Endodermal cell (in vitro differentiated cells): ENCODE measurements around the gene TNIK. TPM values are rescaled to one million over a fixed set of nuclear protein-coding genes. Genes with fewer than 3 reads are reported as not detected.

ENCODE experiments used
- DNase-seq: peaks from one replicate; pipeline ENCODE4 v3.0.0-alpha.2; 2017
- H3K27ac ChIP-seq: 2 replicates; pipeline ENCODE4 v1.5.1; 2013; ENCODE audit warnings: mild to moderate bottlenecking, low read depth, low read length, moderate library complexity
- H3K27me3 ChIP-seq: 2 replicates; pipeline ENCODE4 v1.6.1; 2013; ENCODE audit warnings: mild to moderate bottlenecking, low read length, moderate library complexity; ENCODE audit not compliant: insufficient read depth, control insufficient read depth, poor library complexity, severe bottlenecking
- H3K36me3 ChIP-seq: 2 replicates; pipeline ENCODE4 v1.7.0; 2013; ENCODE audit warnings: mild to moderate bottlenecking, low read length, moderate library complexity; ENCODE audit not compliant: control insufficient read depth, insufficient read depth
- H3K4me1 ChIP-seq: one replicate; pipeline ENCODE4 v1.7.0; 2013; ENCODE audit warnings: low read length; ENCODE audit not compliant: control insufficient read depth, insufficient read depth
- H3K4me3 ChIP-seq: 2 replicates; pipeline ENCODE4 v1.5.1; 2013; ENCODE audit warnings: mild to moderate bottlenecking, low read length, moderate library complexity
- H3K9ac ChIP-seq: 2 replicates; pipeline ENCODE4 v1.6.1; 2013; ENCODE audit warnings: mild to moderate bottlenecking, low read length, moderate library complexity; ENCODE audit not compliant: poor library complexity, severe bottlenecking; ENCODE audit errors: extremely low read depth
- H3K9me3 ChIP-seq: 2 replicates; pipeline ENCODE4 v1.6.1; 2013; ENCODE audit warnings: mild to moderate bottlenecking, low read length, moderate library complexity; ENCODE audit not compliant: control insufficient read depth
- H3K27ac Mint-ChIP-seq: 2 replicates; pipeline ENCODE4 v1.8.0; 2020; ENCODE audit warnings: mixed read lengths
- H3K27me3 Mint-ChIP-seq: 2 replicates; pipeline ENCODE4 v1.8.0; 2021; ENCODE audit warnings: mild to moderate bottlenecking, mixed read lengths; ENCODE audit not compliant: insufficient read depth
- H3K36me3 Mint-ChIP-seq: 2 replicates; pipeline ENCODE4 v1.8.0; 2020; ENCODE audit warnings: low read depth, mixed read lengths
- H3K4me1 Mint-ChIP-seq: 2 replicates; pipeline ENCODE4 v1.8.0; 2020; ENCODE audit warnings: mixed read lengths
- H3K4me3 Mint-ChIP-seq: 2 replicates; pipeline ENCODE4 v1.8.0; 2020; ENCODE audit warnings: mild to moderate bottlenecking, moderate library complexity, mixed read lengths
- H3K9me3 Mint-ChIP-seq: 2 replicates; pipeline ENCODE4 v1.8.0; 2020; ENCODE audit warnings: mild to moderate bottlenecking, mixed read lengths
- WGBS, 2 experiments: methylation state at CpG; one replicate each; pipeline versions ENCODE4 v1.1.5 to v1.1.7; 2013; ENCODE audit warnings: missing lambda C conversion rate in 2 of 2, mixed read lengths in 1 of 2; ENCODE audit not compliant: insufficient coverage in 1 of 2, insufficient read length in 1 of 2; 5-methylcytosine and 5-hydroxymethylcytosine counted together
- total RNA-seq, 2 donors: library from RNA; stranded (reverse); fragmentation: NEBNext Ultra II Directional in 1 of 2; extraction: Animal tissue kit (Norgen Biotek cat#: 25700) in 1 of 2; gene quantifications; 2 replicates in 1 of 2; 3 replicates in 1 of 2; pipeline ENCODE4 v1.2.1, GENCODE V29; 2021
- TF ChIP-seq, protein P1 (sequence below): fragments of 200-600 bp; sonication (generic); conservative IDR thresholded peaks from 2 replicates; pipeline ENCODE4 v1.5.0; 2021; ENCODE audit warnings: antibody characterized with exemption, mild to moderate bottlenecking

The TNIK gene
- total RNA-seq, 2 donors from 2014 or later: 12.2 to 14.9 TPM

DNA sequence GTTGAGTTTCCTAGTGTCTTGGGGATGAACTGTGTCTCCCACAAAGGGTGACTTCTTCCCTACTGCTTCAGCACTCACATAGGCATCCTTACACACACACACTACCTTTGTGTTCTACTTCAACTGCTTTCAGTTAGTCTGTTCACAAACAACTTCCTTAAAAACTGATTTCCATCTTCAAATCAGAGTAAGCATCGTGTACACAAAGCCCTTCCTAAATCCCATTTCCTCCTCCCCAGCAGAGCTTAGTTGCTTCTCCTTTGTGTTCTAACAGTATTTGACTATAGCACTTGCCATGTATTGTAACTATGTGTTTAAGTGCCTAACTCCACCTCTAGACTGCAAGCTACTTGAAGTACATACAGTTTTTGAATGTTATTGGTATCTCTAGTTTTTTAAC is 71.7 kb downstream of the TNIK start:
- DNase-seq: no peak
- Mint-ChIP-seq H3K4me1 (peaks cover 38% of the 10 kb centered on the region), H3K4me3 (no peak overlapping the region), H3K27ac (no peak overlapping the region), H3K36me3 (no peaks in the 10 kb centered on the region), H3K9me3 (peaks cover 8% of the 10 kb centered on the region), H3K27me3 (peaks cover 2% of the 10 kb centered on the region)
- no peaks in the 10 kb centered on the region for H3K27me3 ChIP-seq
- no peaks in the 10 kb centered on the region for H3K36me3 ChIP-seq
- no peak overlapping the region for H3K9ac ChIP-seq
- H3K27ac ChIP-seq: no peak overlapping the region
- peaks cover 12% of the 10 kb centered on the region for H3K4me1 ChIP-seq
- TF ChIP-seq, protein P1, sequence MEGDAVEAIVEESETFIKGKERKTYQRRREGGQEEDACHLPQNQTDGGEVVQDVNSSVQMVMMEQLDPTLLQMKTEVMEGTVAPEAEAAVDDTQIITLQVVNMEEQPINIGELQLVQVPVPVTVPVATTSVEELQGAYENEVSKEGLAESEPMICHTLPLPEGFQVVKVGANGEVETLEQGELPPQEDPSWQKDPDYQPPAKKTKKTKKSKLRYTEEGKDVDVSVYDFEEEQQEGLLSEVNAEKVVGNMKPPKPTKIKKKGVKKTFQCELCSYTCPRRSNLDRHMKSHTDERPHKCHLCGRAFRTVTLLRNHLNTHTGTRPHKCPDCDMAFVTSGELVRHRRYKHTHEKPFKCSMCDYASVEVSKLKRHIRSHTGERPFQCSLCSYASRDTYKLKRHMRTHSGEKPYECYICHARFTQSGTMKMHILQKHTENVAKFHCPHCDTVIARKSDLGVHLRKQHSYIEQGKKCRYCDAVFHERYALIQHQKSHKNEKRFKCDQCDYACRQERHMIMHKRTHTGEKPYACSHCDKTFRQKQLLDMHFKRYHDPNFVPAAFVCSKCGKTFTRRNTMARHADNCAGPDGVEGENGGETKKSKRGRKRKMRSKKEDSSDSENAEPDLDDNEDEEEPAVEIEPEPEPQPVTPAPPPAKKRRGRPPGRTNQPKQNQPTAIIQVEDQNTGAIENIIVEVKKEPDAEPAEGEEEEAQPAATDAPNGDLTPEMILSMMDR: no peak
- no peak overlapping the region for H3K4me3 ChIP-seq
- peaks cover 20% of the 10 kb centered on the region for H3K9me3 ChIP-seq
- WGBS, 2 experiments: 54% methylated on average over 1 of the region's 1 CpG; no CpG with 5 or more reads in 1 of the 2 experiments

DNA sequence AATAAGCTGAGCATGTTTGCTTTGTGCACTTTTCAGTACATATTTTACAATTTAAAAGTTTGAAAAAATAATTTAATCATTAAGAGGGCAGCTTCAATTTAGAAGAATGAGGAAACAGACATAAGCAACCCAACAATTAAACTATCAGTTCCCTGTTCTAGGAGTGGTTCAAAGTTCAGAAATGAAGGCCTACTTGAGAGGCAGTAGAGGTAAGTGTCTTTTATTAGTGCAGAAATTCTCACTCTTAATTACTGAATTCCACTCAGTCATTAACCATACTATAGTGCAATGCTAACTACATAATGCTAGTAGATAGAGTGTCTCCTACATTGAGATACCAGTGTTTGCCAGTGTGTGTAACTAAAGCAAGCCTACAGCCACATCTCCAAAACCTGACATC is 73.1 kb downstream of the TNIK start:
- H3K27ac ChIP-seq: no peak overlapping the region
- no peak overlapping the region for H3K27ac Mint-ChIP-seq
- no peak for DNase-seq
- no peaks in the 10 kb centered on the region for H3K27me3 ChIP-seq
- H3K4me1 ChIP-seq: peaks cover 5% of the 10 kb centered on the region
- no peak overlapping the region for H3K4me3 Mint-ChIP-seq
- peaks cover 8% of the 10 kb centered on the region for H3K9me3 Mint-ChIP-seq
- no peak overlapping the region for H3K4me3 ChIP-seq
- TF ChIP-seq, protein P1: no peak
- H3K27me3 Mint-ChIP-seq: peaks cover 9% of the 10 kb centered on the region
- H3K9me3 ChIP-seq: peaks cover 17% of the 10 kb centered on the region
- H3K4me1 Mint-ChIP-seq: peaks cover 36% of the 10 kb centered on the region
- H3K9ac ChIP-seq: no peak overlapping the region
- no peaks in the 10 kb centered on the region for H3K36me3 ChIP-seq
- no peaks in the 10 kb centered on the region for H3K36me3 Mint-ChIP-seq

DNA sequence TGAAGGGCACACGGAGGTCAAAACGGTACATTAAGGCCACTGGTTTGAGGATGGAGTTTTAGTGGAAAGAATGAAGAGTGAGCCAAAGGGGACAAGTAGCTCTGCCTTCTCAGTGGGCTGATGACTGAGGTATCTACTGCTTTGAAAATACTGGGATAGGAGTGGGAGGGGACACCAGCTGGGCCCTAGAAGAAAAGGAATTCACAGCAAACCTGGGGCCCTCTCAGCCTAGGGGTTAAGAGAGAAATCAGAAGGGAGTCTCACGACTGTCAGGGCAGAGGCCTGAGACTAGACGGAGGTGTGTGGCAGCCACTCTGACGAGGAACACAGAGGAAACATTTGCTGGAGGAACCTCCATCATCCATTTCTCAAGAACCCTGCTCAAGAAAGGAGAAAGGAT is 75.1 kb downstream of the TNIK start:
- Histone ChIP-seq H3K27me3 (no peaks in the 10 kb centered on the region), H3K27ac (no peak overlapping the region), H3K4me1 (peaks cover 12% of the 10 kb centered on the region), H3K9me3 (no peaks in the 10 kb centered on the region), H3K36me3 (no peaks in the 10 kb centered on the region), H3K9ac (no peak overlapping the region), H3K4me3 (no peak overlapping the region)
- Mint-ChIP-seq H3K4me3 (no peak overlapping the region), H3K4me1 (peaks cover 51% of the 10 kb centered on the region), H3K27me3 (peaks cover 9% of the 10 kb centered on the region), H3K9me3 (no peaks in the 10 kb centered on the region), H3K36me3 (no peaks in the 10 kb centered on the region), H3K27ac (peak overlapping the region; percentile 4)
- WGBS, 2 experiments: 55% methylated on average over 5 of the region's 5 CpGs; no CpG with 5 or more reads in 1 of the 2 experiments
- TF ChIP-seq, protein P1: no peak
- no peak for DNase-seq
